ENCODE results near the gene CRISPLD2. TPM values are rescaled to one million over a fixed set of nuclear protein-coding genes. Genes with fewer than 3 reads are reported as not detected.

The CRISPLD2 gene
- total and polyA plus RNA-seq, 2 donors from 2014 or later, result 4.8 to 108 TPM

- Histone ChIP-seq H3K9ac (ENCODE audit: low read length in 3 of 3) (no peak overlapping the region), H3K27ac (ENCODE audit: low read depth in 2 of 2, low read length in 2 of 2) (no peak overlapping the region), H3K4me3 (ENCODE audit: low read length in 3 of 3) (no peak overlapping the region), H3K4me1 (ENCODE audit: control insufficient read depth in 2 of 3, insufficient read depth in 2 of 3, low read depth in 1 of 3, low read length in 3 of 3) (no peaks in the 10 kb centered on the region), H3K36me3 (ENCODE audit: control insufficient read depth in 2 of 3, insufficient read depth in 3 of 3, low read length in 3 of 3) (peaks cover 0 to 3% (median 0%) of the 10 kb centered on the region in 3 donors), H3K27me3 (ENCODE audit: control insufficient read depth, insufficient read depth, low read length) (no peaks in the 10 kb centered on the region), H3K9me3 (ENCODE audit: control insufficient read depth in 2 of 3, insufficient read depth in 1 of 3, low read length in 3 of 3) (no peaks in the 10 kb centered on the region)
- intact Hi-C loops (cut with DNase I), result no loop called here
- DNase-seq (no peak), FAIRE-seq (no peak)
- TF ChIP-seq CTCF (IDR thresholded peaks at IDR 0.05; ENCODE audit: borderline replicate concordance, extremely low read depth, insufficient read depth), result no peak
These were observed 56.1 kb downstream of the CRISPLD2 start for GRCh38 chr16:84875846-84876245.

GRCh38 chr16:84876873-84877606 is 57.3 kb downstream of the CRISPLD2 start:
- TF ChIP-seq CTCF (IDR thresholded peaks at IDR 0.05; ENCODE audit: borderline replicate concordance, extremely low read depth, insufficient read depth), result no peak
- no peaks in the 10 kb centered on the region for H3K27me3 ChIP-seq (ENCODE audit: control insufficient read depth, insufficient read depth, low read length)
- no peak overlapping the region for H3K27ac ChIP-seq (ENCODE audit: low read depth in 2 of 2, low read length in 2 of 2)
- no peak for DNase-seq
- peaks cover 0 to 3% (median 0%) of the 10 kb centered on the region in 3 donors for H3K36me3 ChIP-seq (ENCODE audit: control insufficient read depth in 2 of 3, insufficient read depth in 3 of 3, low read length in 3 of 3)
- no peak overlapping the region for H3K4me3 ChIP-seq (ENCODE audit: low read length in 3 of 3)
- intact Hi-C loops (cut with DNase I), result no loop called here
- FAIRE-seq, result no peak
- no peak overlapping the region for H3K9ac ChIP-seq (ENCODE audit: low read length in 3 of 3)
- H3K9me3 ChIP-seq (ENCODE audit: control insufficient read depth in 2 of 3, insufficient read depth in 1 of 3, low read length in 3 of 3), result no peaks in the 10 kb centered on the region
- H3K4me1 ChIP-seq (ENCODE audit: control insufficient read depth in 2 of 3, insufficient read depth in 2 of 3, low read depth in 1 of 3, low read length in 3 of 3), result no peaks in the 10 kb centered on the region

GRCh38 chr16:84878770-84879169 is 59.0 kb downstream of the CRISPLD2 start:
- TF ChIP-seq CTCF (IDR thresholded peaks at IDR 0.05; ENCODE audit: borderline replicate concordance, extremely low read depth, insufficient read depth), result no peak
- no peak overlapping the region for H3K9ac ChIP-seq (ENCODE audit: low read length in 3 of 3)
- intact Hi-C loops (cut with DNase I), result no loop called here
- FAIRE-seq, result no peak
- no peak overlapping the region for H3K27ac ChIP-seq (ENCODE audit: low read depth in 2 of 2, low read length in 2 of 2)
- H3K9me3 ChIP-seq (ENCODE audit: control insufficient read depth in 2 of 3, insufficient read depth in 1 of 3, low read length in 3 of 3), result no peaks in the 10 kb centered on the region
- H3K27me3 ChIP-seq (ENCODE audit: control insufficient read depth, insufficient read depth, low read length), result no peaks in the 10 kb centered on the region
- DNase-seq, result no peak
- no peak overlapping the region for H3K4me3 ChIP-seq (ENCODE audit: low read length in 3 of 3)
- H3K4me1 ChIP-seq (ENCODE audit: control insufficient read depth in 2 of 3, insufficient read depth in 2 of 3, low read depth in 1 of 3, low read length in 3 of 3), result no peaks in the 10 kb centered on the region
- peaks cover 0 to 3% (median 0%) of the 10 kb centered on the region in 3 donors for H3K36me3 ChIP-seq (ENCODE audit: control insufficient read depth in 2 of 3, insufficient read depth in 3 of 3, low read length in 3 of 3)

Data from kidney (tissue), 14 donors.